ENCODE results near the gene PARM1. TPM values are rescaled to one million over a fixed set of nuclear protein-coding genes. Genes with fewer than 3 reads are reported as not detected.

PARM1 gene
- total RNA-seq, 4 donors from 2014 or later, result 10.2 to 15.8 (median 10.5) TPM

DNA sequence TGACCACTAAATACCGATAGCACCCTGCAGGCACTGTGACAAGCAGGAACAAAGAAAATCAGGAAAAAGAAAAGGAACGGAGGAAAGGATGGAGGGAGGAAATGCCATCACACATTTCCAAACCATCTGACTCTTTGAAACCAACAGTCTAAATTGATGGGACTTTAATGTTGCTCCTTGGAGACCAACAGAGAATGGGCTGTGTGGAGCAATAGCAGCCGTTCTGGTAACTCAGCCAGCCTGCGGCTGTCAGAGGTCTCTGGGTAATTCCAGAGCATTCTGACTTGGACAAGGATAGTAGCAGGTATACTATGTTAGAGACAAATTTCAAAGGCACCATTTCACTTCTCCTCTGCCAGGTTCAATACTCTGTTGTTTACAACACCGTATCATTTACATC is 18.0 kb downstream of the PARM1 start:
- DNase-seq, result no peak
- no peaks in the 10 kb centered on the region for H3K9me3 ChIP-seq
- no peak for TF ChIP-seq POLR2A (IDR thresholded peaks at IDR 0.05)
- TF ChIP-seq, protein P1, sequence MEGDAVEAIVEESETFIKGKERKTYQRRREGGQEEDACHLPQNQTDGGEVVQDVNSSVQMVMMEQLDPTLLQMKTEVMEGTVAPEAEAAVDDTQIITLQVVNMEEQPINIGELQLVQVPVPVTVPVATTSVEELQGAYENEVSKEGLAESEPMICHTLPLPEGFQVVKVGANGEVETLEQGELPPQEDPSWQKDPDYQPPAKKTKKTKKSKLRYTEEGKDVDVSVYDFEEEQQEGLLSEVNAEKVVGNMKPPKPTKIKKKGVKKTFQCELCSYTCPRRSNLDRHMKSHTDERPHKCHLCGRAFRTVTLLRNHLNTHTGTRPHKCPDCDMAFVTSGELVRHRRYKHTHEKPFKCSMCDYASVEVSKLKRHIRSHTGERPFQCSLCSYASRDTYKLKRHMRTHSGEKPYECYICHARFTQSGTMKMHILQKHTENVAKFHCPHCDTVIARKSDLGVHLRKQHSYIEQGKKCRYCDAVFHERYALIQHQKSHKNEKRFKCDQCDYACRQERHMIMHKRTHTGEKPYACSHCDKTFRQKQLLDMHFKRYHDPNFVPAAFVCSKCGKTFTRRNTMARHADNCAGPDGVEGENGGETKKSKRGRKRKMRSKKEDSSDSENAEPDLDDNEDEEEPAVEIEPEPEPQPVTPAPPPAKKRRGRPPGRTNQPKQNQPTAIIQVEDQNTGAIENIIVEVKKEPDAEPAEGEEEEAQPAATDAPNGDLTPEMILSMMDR (IDR thresholded peaks at IDR 0.05), result no peak
- H3K27ac ChIP-seq, result no peak overlapping the region
- no peak overlapping the region for H3K4me3 ChIP-seq
- no peaks in the 10 kb centered on the region for H3K4me1 ChIP-seq
- no peaks in the 10 kb centered on the region for H3K36me3 ChIP-seq
- H3K27me3 ChIP-seq, result no peaks in the 10 kb centered on the region

DNA sequence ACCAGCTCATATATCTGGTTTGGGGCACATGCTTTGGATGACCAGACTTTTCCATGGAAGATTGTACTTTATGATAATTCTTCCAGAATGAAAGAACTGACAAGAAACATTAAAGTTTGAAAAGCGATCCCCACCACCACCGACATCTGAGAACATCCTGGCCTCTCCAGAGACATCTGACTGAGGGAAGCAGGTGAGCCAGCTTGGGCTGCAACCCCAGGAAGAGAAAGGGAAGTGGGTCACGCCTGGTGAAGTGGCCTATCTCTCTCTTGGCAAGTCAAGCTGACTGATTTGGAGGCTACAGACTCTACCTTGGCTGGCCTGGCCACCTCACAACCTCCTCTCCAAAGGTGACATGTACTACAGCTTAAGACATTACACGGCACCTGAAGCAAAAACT is 20.7 kb downstream of the PARM1 start:
- H3K36me3 ChIP-seq, result no peaks in the 10 kb centered on the region
- H3K27me3 ChIP-seq, result no peaks in the 10 kb centered on the region
- H3K4me1 ChIP-seq, result no peaks in the 10 kb centered on the region
- no peak overlapping the region for H3K4me3 ChIP-seq
- no peak for TF ChIP-seq POLR2A (IDR thresholded peaks at IDR 0.05)
- TF ChIP-seq, protein P1 (IDR thresholded peaks at IDR 0.05), result no peak
- H3K27ac ChIP-seq, result no peak overlapping the region
- no peaks in the 10 kb centered on the region for H3K9me3 ChIP-seq
- no peak for DNase-seq

DNA sequence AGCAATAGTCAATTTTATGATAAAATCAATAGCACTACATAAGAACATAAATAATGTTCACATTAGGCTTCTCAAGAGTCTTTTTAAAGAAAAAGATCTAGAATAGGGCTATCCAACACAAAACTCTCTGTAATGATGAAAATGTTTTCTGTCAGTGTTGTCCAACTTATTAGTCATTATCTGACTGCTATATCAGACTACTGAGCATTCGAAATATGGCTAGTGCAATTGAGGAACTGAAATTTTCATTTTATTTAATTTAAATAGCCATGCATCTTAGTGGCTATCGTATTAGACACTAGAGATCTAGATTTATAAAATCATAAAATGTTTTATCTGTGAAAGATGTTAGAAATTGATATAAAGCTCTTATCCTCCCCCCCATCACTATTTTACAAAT is 26.0 kb downstream of the PARM1 start:
- no peaks in the 10 kb centered on the region for H3K4me1 ChIP-seq
- no peak for TF ChIP-seq POLR2A (IDR thresholded peaks at IDR 0.05)
- TF ChIP-seq, protein P1 (IDR thresholded peaks at IDR 0.05), result no peak
- H3K36me3 ChIP-seq, result no peaks in the 10 kb centered on the region
- H3K4me3 ChIP-seq, result no peak overlapping the region
- no peak overlapping the region for H3K27ac ChIP-seq
- peaks cover 0 to 4% (median 0%) of the 10 kb centered on the region in 4 donors for H3K9me3 ChIP-seq
- no peaks in the 10 kb centered on the region for H3K27me3 ChIP-seq
- no peak for DNase-seq

DNA sequence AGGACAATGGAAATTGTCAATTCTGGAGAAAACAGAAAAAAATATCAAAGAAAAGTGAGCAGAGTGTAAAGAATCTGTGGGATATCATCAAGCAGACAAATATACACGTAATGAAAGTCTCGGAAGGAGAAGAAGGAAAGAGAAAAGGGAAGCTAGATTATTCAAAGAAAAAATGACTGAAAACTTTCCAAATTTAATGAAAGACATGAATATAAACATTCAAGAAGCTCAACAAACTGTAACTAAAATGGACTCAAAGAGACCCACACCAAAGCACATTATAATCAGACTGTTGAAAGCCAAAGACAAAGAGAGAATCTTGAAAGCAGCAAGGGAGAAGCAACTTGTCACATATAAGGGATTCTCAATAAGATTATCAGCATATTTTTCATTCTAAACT is 28.3 kb downstream of the PARM1 start:
- H3K9me3 ChIP-seq, result peaks cover 0 to 4% (median 0%) of the 10 kb centered on the region in 4 donors
- H3K27me3 ChIP-seq, result no peaks in the 10 kb centered on the region
- no peak for TF ChIP-seq POLR2A (IDR thresholded peaks at IDR 0.05)
- TF ChIP-seq, protein P1 (IDR thresholded peaks at IDR 0.05), result no peak
- no peaks in the 10 kb centered on the region for H3K4me1 ChIP-seq
- H3K36me3 ChIP-seq, result no peaks in the 10 kb centered on the region
- no peak overlapping the region for H3K4me3 ChIP-seq
- DNase-seq, result no peak
- H3K27ac ChIP-seq, result no peak overlapping the region

DNA sequence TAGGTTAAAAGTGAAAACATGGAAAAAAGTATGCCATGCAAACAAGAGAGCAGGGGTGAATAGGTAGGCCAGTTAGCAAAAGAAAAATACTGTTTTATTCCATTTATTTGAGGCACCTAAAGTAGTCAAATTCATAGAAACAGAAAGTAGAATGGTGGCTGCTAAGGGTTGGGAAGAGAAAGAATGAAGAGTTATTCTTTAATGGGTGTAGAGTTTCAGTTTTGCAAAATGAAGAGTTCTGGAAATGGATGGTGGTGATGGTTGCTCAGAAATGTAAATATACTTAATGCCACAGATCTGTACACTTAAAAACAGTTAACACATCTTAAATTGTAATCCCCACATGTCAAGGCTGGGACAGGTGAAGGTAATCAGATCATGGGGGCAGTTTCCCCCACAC is 29.7 kb downstream of the PARM1 start:
- no peak overlapping the region for H3K27ac ChIP-seq

DNA sequence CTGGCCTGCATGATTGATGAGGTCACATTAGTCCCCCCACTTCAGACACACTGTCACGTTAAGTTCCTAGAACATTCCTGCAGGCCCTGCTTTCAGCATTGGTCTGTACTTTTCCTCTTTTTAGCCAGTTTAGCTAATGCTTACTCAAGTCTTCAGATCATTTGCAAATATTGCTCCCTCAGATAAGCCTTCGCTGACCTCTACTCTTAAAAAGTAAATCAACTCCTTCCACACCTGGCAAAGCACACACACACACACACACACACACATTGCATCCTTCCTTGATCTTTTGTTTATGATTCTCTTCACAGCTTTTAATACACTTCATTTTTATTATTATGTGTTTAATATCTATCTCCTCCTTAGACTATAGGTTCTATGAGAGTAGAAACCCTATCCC is 31.4 kb downstream of the PARM1 start:
- no peak for TF ChIP-seq POLR2A (IDR thresholded peaks at IDR 0.05)
- TF ChIP-seq, protein P1 (IDR thresholded peaks at IDR 0.05), result no peak
- no peak for DNase-seq
- H3K36me3 ChIP-seq, result no peaks in the 10 kb centered on the region
- H3K4me3 ChIP-seq, result no peak overlapping the region
- no peaks in the 10 kb centered on the region for H3K27me3 ChIP-seq
- no peak overlapping the region for H3K27ac ChIP-seq
- no peaks in the 10 kb centered on the region for H3K4me1 ChIP-seq
- peaks cover 0 to 4% (median 0%) of the 10 kb centered on the region in 4 donors for H3K9me3 ChIP-seq

More for the DNA sequence above, 29.7 kb downstream of the PARM1 start:
- Histone ChIP-seq H3K4me1 (no peaks in the 10 kb centered on the region), H3K27me3 (no peaks in the 10 kb centered on the region), H3K9me3 (peaks cover 0 to 4% (median 0%) of the 10 kb centered on the region in 4 donors), H3K4me3 (no peak overlapping the region), H3K36me3 (no peaks in the 10 kb centered on the region)
- DNase-seq, result no peak
- no peak for TF ChIP-seq POLR2A (IDR thresholded peaks at IDR 0.05)

All from Peyer's patch (tissue), 4 donors.